GM04504 (cell line): ENCODE results near the gene NEK8.
"Not testable (repeated sequence)": the region's sequence is repeated elsewhere in the genome, so short reads cannot be mapped to it uniquely, and the experiment has no call there.

ENCODE experiments used
- DNase-seq: peaks from one replicate; pipeline ENCODE4 v3.0.0-alpha.2; 2012; ENCODE audit warnings: low read depth

The NEK8 gene

DNA sequence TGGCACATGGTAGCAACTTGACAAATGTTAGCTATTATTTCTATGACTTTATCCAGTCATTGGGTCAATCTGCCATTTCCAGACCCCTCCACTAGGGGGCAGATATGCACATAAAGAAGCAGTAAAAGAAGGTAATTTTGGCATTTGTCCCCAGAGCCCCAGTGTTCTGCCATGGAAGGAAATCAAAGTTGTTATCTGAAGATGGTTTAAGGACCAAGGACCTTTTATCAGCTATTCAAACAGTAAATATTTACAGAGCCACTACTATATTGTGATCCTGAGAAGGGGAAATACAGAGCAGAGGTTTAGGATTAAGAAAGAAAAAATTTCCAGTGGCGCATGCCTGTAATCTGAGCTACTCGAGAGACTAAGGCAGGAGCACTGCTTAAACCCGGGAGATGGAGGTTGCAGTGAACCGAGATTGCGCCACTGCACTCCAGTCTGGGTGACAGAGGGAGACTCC, 35.2 kb downstream of the NEK8 start:
- DNase-seq, result peak; percentile 58

DNA sequence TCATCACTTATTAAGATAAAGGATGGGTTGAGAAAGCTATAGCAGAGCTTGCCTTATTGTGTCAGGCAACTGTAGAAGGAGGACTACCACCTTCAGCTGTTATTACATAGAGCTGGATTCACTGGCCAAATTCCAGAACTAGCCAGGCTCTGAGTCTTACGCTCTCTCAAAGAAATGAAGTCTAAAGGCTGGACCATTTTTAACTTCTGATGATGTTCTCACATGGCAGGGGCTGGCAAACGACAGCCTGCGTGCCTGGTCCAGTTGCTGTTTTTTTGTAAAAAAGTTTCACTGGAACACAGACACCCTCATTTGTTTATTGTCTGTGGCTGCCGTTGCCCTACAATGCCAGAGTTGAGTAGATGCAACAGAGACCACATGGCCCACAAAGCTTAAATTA, 36.5 kb downstream of the NEK8 start:
- DNase-seq, result no peak

DNA sequence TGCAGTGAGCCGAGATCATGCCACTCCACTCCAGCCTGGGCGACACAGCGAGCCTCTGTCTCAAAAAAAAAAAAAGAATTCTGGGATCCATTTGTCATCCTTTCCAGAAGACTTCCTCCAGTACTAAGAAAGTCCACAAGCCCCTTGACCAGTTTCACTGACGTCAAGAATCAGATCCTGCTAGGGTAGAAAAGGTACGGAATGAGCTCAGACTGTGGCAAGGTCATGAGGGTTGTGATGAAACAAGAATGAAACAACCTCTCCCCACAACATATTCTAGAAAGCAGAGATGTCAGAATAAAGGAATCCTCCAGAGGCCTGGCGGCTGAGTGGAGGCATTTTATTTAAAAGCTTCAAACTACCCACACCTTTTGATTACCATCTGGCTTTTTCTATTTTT, 45.1 kb downstream of the NEK8 start:
- DNase-seq, result no peak

DNA sequence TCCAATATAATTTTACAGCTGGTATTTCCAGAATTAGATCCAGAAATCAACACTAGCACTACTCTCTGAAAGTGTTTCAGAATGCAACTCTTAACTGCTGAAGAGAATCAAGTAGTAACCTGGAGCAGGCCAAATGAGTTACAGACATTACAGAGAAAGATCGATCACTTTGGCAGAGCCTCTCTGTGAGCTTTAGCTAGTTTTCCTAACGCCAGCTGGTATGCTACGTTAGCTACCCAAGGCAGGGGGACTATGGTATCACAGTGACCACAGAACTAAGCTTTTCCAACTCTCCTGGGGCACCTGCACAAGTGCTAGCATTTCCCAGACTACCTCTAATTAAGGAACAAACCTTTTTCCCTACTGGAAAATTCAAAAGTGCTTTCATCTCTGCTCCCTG, 45.6 kb downstream of the NEK8 start:
- DNase-seq, result no peak

DNA sequence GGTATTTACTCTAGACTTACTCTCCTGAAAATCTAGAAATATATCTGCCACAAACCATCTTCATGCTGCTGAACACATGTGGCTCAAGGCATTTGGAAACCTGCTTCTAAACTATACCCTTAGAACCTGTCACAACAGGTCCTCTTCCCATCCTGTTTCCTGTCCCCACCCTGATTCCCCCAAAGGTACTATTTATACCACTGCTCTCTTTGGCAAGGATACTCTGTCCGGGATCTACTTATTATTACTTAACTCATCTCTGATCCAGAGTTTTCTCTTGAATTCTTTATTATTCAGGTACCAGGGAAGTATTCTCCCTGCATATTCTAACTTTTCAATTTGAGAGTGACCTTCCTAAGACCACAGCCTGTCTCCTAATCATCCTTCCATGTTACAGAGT, 48.6 kb downstream of the NEK8 start:
- DNase-seq, result no peak

DNA sequence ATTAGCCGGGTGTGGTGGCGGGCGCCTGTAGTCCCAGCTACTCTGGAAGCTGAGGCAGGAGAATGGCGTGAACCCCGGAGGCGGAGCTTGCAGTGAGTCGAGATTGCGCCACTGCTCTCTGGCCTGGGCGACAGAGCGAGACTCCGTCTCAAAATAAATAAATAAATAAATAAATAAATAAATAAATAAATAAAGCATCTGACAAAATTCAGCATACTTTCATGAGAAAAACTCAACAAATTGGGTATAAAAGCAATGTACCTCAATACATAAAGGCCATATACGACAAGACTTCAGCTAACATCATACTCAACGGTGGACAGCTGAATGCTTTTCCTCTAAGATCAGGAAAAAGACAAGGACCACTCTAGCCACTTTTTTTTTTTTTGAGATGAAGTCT, 51.0 kb downstream of the NEK8 start:
- not testable (repeated sequence) for DNase-seq

DNA sequence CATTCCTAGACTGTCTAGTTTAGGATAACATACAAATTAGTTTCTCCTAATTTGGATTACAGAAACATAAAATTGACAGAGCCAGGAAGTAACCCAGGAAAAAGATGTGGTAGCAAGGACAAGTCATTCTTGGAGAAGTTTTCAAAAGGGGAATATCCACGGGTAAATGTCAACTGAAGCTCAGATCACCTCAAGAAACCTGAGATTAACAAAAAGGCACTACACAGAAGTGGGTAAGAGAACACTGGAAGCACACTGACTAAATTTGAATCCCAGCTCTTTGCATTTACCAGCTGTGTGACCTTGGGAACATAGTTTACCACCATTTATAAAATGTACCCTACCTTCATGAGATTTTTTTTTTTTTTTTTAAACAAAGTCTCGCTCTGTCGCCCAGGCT, 54.6 kb downstream of the NEK8 start:
- no peak for DNase-seq

DNA sequence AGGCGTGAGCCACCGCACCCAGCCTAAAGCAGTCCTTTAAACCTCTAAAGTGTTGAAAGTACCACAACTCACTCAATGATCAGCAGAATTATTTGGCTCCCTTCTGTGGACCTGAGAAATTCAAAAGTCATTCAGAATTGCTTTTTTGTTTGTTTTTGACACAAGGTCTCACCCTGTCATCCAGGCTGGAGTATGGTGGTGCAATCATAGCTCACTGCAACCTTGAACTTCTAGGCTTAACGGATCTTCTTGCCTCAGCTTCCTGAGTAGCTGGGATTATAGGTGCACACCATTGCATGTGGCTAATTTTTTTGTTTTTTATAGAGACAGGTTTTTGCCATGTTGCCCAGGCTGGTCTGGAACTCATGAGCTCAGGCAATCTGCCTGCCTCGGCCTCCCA, 59.5 kb downstream of the NEK8 start:
- DNase-seq, result no peak
